Globus pallidus (tissue), 1 donor: ENCODE measurements around the gene SCLY.
"Not testable (repeated sequence)": the region's sequence is repeated elsewhere in the genome, so short reads cannot be mapped to it uniquely, and the experiment has no call there.

Experiments used
- DNase-seq: peaks from one replicate; pipeline ENCODE4 v3.0.0-alpha.2; 2015; ENCODE audit warnings: low spot score

The SCLY gene

DNA sequence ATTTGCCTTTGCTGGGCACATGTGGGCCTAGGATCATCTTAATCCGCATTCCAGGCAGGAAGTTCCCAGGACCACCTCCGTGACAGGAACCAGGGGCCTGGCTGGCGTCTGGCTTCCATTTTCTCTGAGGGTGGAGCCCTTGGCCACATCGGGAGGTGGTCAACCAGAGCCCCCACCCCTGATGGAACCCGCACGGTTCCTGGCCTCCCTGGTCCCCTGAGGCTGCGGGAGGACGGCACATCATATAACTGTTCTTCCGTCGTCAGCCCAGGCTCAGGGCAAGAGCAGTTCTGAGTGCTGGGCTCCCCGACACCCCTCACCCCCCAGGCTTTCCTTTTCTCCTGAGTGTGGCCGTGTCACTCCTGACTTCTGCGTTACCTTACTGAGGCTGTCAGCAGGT is 52.8 kb downstream of the SCLY start:
- DNase-seq = no peak

GRCh38 chr2:238114331-238114841 is 53.6 kb downstream of the SCLY start:
- no peak for DNase-seq

- DNase-seq = no peak
Measured at GRCh38 chr2:238114851-238115660, 54.3 kb downstream of the SCLY start.

GRCh38 chr2:238115709-238116108 is 54.9 kb downstream of the SCLY start:
- not testable (repeated sequence) for DNase-seq

- DNase-seq = no peak
Measured at GRCh38 chr2:238116298-238117198, 55.7 kb downstream of the SCLY start.

- no peak for DNase-seq
Measured at GRCh38 chr2:238117199-238118154, 56.7 kb downstream of the SCLY start.

DNA sequence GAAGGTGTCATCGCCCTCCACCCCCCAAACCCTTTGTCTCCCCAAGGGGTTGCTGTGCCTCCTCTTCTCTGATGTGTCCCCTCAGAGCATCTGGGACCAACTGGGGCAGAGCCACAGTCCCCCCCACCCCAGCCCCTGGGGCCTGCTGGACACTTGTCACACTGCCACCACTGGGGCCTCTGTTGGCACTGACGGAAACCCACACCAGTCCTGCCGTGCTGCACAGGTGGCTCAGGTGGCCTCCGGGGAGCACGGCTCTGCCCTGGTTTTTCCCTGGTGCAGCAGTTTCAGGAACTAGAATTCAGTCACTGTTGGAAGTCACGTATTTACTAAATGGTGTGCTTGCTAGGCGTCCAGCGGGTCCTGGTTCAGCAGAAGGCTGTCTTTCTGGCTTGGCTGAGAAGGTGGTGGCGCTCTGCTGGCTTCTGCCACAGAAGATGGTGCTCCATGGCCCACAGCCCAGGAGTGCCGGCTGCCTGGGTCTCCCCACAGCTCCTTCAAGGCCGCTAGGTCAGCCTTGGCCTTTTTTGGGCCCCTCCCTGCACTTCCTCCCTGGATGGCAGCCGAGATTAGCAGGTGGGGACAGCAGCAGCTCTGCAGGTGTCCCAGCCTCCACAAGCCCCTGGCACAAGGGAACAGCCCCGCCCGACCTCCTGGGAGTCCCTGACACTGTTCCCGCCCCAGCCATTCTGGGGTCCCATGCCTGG is 59.1 kb downstream of the SCLY start:
- no peak for DNase-seq

- DNase-seq = no peak
Measured at GRCh38 chr2:238120463-238121298, 59.9 kb downstream of the SCLY start.

GRCh38 chr2:238121511-238122286 is 60.9 kb downstream of the SCLY start:
- no peak for DNase-seq

- no peak for DNase-seq
Measured at GRCh38 chr2:238122287-238123217, 61.8 kb downstream of the SCLY start.

DNA sequence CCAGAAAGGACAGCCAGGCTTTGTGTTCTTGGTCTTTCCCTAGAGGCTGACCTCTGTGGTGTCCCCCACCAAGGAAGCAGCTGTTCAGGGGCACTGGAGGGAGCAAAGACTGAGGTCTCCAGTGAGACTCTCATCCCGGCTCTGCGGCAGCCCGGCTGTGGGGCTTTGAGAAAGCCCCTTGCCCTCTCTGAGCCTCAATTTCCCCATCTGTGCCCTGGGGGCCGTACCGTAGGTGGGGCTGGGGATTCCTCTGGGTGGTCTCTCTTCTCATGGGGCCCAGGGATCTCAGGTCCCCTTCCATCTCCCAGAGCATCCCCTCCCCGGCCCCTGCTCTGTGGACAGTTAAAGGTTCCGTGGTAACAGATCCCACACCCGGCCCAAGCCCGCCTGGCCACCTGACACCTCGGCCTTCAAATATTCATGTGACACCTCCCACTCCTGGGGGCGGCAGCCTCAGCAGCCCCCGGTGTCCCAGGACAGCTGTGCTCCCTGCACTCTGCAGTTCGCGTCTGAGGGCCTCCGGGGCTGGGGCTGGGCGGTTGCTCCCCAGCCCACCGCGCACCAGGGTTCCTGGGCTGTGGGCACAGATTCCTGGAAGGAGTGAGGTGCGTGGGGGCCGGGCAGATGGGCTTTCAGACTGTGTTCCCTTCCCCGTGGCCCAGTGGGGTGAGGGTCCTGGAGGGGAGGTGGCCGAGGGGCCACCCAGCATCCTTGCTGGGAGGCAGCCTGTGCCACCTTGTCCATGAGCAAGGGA is 62.6 kb downstream of the SCLY start:
- DNase-seq = no peak

GRCh38 chr2:238123991-238124470 is 63.2 kb downstream of the SCLY start:
- DNase-seq = no peak

DNA sequence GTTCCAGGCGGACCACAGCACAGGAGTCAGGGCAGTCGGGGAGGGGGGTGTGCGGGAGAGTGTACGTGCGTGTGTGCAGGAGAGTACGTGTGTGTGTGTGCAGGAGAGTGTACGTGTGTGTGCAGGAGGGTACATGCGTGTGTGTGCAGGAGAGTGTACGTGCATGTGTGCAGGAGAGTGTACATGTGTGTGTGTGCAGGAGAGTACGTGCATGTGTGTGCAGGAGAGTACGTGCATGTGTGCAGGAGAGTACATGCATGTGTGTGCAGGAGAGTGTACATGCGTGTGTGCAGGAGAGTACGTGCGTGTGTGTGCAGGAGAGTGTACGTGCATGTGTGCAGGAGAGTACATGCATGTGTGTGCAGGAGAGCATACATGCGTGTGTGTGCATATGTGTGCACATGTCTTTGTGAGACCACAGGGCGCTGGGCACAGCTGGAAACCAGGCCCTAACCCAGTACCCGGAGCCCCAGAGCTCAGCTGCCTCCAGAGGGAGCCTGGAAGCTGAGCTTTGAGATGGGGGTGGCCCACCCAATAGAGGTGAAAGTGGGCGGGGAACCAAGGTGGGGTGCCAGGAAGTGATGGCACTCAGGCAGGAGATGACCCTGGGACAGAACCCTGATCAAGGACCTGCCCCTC is 63.8 kb downstream of the SCLY start:
- no peak for DNase-seq

DNA sequence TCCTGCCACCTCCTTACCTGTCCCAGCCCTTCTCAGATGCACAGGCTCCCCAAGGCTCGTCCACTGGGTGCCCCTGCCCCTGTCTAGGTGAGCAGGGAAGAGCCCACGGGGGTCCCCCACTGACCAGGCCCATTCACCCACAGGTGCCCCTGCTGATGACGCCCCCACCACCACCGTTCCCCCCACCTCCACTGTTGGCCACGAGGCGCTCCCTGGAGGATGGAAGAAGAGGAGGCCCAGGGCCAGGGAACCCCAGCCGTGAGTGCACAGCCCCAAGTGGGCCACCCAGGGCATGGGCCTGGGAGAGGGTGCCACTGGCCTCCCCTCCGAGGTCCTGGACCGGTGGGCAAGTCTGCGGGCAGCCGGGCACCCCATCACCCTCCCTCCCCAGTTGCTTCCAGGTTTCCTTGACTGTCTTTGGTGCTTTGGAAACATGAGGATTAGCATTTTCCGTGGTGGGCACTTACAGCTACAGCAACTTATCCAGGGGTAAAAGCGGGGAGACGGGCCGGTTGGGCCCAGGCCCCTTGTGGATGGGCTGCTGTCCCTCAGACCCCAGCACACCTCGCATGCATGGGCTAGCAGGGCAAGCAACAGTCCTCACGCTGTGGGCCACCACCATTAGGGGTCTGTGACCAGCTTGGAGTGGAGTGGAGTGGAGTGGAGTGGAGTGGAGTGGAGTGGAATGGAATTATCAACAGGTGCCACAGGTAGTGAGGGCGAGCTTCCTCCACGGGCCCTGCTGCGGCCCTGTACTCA is 64.5 kb downstream of the SCLY start:
- DNase-seq = no peak

GRCh38 chr2:238126338-238126737 is 65.5 kb downstream of the SCLY start:
- DNase-seq = no peak

- DNase-seq = no peak
Measured at GRCh38 chr2:238126775-238127164, 66.0 kb downstream of the SCLY start.
